GF-D8 (cell line): ENCODE results near the gene CELF2.

Source experiments
- DNase-seq: peaks from one replicate; lab custom pipeline; 2025; lab: John Stamatoyannopoulos, UW

CELF2 gene

GRCh38 chr10:11058965-11059364, 41.3 kb downstream of the CELF2 start:
- no peak for DNase-seq

- no peak for DNase-seq
Observed at GRCh38 chr10:11063856-11064255, 46.2 kb downstream of the CELF2 start.

GRCh38 chr10:11064832-11065231, 47.2 kb downstream of the CELF2 start:
- no peak for DNase-seq

GRCh38 chr10:11065567-11065966, 47.9 kb downstream of the CELF2 start:
- no peak for DNase-seq

- no peak for DNase-seq
Observed at GRCh38 chr10:11066520-11066919, 48.8 kb downstream of the CELF2 start.

- DNase-seq, result no peak
Observed at GRCh38 chr10:11068861-11069633, 51.4 kb downstream of the CELF2 start.

- DNase-seq, result no peak
Observed at GRCh38 chr10:11073410-11073809, 55.7 kb downstream of the CELF2 start.

- DNase-seq, result no peak
Observed at GRCh38 chr10:11074536-11075267, 57.0 kb downstream of the CELF2 start.

GRCh38 chr10:11076221-11076620, 58.5 kb downstream of the CELF2 start:
- DNase-seq, result no peak

- DNase-seq, result no peak
Observed at GRCh38 chr10:11080564-11080984, 62.9 kb downstream of the CELF2 start.

GRCh38 chr10:11081408-11081807, 63.7 kb downstream of the CELF2 start:
- no peak for DNase-seq

- DNase-seq, result no peak
Observed at GRCh38 chr10:11082526-11082925, 64.9 kb downstream of the CELF2 start.

- DNase-seq, result no peak
Observed at GRCh38 chr10:11083051-11083450, 65.4 kb downstream of the CELF2 start.

- DNase-seq, result no peak
Observed at GRCh38 chr10:11085545-11085944, 67.9 kb downstream of the CELF2 start.

- DNase-seq, result no peak
Observed at GRCh38 chr10:11086177-11086840, 68.6 kb downstream of the CELF2 start.

- DNase-seq, result no peak
Observed at GRCh38 chr10:11087372-11087771, 69.7 kb downstream of the CELF2 start.

GRCh38 chr10:11088709-11089108, 71.0 kb downstream of the CELF2 start:
- no peak for DNase-seq

- no peak for DNase-seq
Observed at GRCh38 chr10:11089272-11089671, 71.6 kb downstream of the CELF2 start.

GRCh38 chr10:11091517-11092102, 73.9 kb downstream of the CELF2 start:
- DNase-seq, result no peak

GRCh38 chr10:11093771-11094736, 76.4 kb downstream of the CELF2 start:
- DNase-seq, result no peak

GRCh38 chr10:11095374-11095801, 77.7 kb downstream of the CELF2 start:
- no peak for DNase-seq
